ENCODE results near the gene PHLDB1. TPM values are rescaled to one million over a fixed set of nuclear protein-coding genes. Genes with fewer than 3 reads are reported as not detected.

PHLDB1 gene
- polyA plus RNA-seq, 1 donor (not counting 4 experiments of a cell fraction or from before 2014, with no cell fraction given), result 35.0 TPM

GRCh38 chr11:118655486-118656190 lies 48.2 kb downstream of the PHLDB1 start:
- FAIRE-seq (no peak), DNase-seq (ENCODE audit: low read depth, low spot score) (no peak)
- no peak for TF ChIP-seq CTCF (optimal IDR thresholded peaks at IDR 0.05 in 1 of 3, IDR thresholded peaks at IDR 0.05 in 1 of 3, conservative IDR thresholded peaks at IDR 0.05 in 1 of 3; ENCODE audit: extremely low read depth in 1 of 3, insufficient read depth in 2 of 3, low read length in 3 of 3)
- TF ChIP-seq EZH2 (IDR thresholded peaks at IDR 0.05; ENCODE audit: low read length), result no peak
- no peaks in the 10 kb centered on the region for H3K9me3 ChIP-seq (ENCODE audit: control insufficient read depth, low read depth, low read length)
- H3K4me1 ChIP-seq (ENCODE audit: control insufficient read depth, extremely low read depth, insufficient read depth, low read length), result no peaks in the 10 kb centered on the region
- no peak overlapping the region for H3K9ac ChIP-seq (ENCODE audit: control insufficient read depth, extremely low read depth, insufficient read depth, low read length)
- H3K79me2 ChIP-seq (ENCODE audit: control insufficient read depth, insufficient read depth, low read length), result no peaks in the 10 kb centered on the region
- peaks cover 7% of the 10 kb centered on the region for H4K20me1 ChIP-seq (ENCODE audit: control insufficient read depth, extremely low read depth, insufficient read depth, low read length)
- no peaks in the 10 kb centered on the region for H3K9me1 ChIP-seq (ENCODE audit: control insufficient read depth, extremely low read depth, insufficient read depth, low read length)
- no peak overlapping the region for H3K27ac ChIP-seq (ENCODE audit: control insufficient read depth, insufficient read depth, low read length)
- dilution Hi-C loops (cut with MboI; ENCODE audit: extremely low pct_ligation_motif_present, low sequenced_read_pairs), result no loop called here
- H2AFZ ChIP-seq (ENCODE audit: control insufficient read depth, low read length), result no peak overlapping the region
- H3K4me2 ChIP-seq (ENCODE audit: control insufficient read depth, extremely low read depth, insufficient read depth, low read depth, low read length), result no peak overlapping the region
- H3K27me3 ChIP-seq (ENCODE audit: control insufficient read depth, extremely low read depth, insufficient read depth, low read length), result no peaks in the 10 kb centered on the region
- no peak overlapping the region for H3K4me3 ChIP-seq (ENCODE audit: control insufficient read depth in 2 of 3, extremely low read depth in 1 of 3, insufficient read depth in 2 of 3, low read depth in 1 of 3, low read length in 3 of 3)
- H3K36me3 ChIP-seq (ENCODE audit: control insufficient read depth in 2 of 2, extremely low read depth in 1 of 2, insufficient read depth in 2 of 2, low read length in 2 of 2), result peaks cover 29 to 31% of the 10 kb centered on the region in 2 experiments

GRCh38 chr11:118656563-118657165 lies 49.2 kb downstream of the PHLDB1 start:
- Histone ChIP-seq H3K9me1 (ENCODE audit: control insufficient read depth, extremely low read depth, insufficient read depth, low read length) (no peaks in the 10 kb centered on the region), H3K4me1 (ENCODE audit: control insufficient read depth, extremely low read depth, insufficient read depth, low read length) (no peaks in the 10 kb centered on the region), H3K9me3 (ENCODE audit: control insufficient read depth, low read depth, low read length) (no peaks in the 10 kb centered on the region), H3K27me3 (ENCODE audit: control insufficient read depth, extremely low read depth, insufficient read depth, low read length) (no peaks in the 10 kb centered on the region), H3K9ac (ENCODE audit: control insufficient read depth, extremely low read depth, insufficient read depth, low read length) (no peak overlapping the region), H2AFZ (ENCODE audit: control insufficient read depth, low read length) (no peak overlapping the region), H3K36me3 (ENCODE audit: control insufficient read depth in 2 of 2, extremely low read depth in 1 of 2, insufficient read depth in 2 of 2, low read length in 2 of 2) (peaks cover 23 to 29% of the 10 kb centered on the region in 2 experiments), H3K4me3 (ENCODE audit: control insufficient read depth in 2 of 3, extremely low read depth in 1 of 3, insufficient read depth in 2 of 3, low read depth in 1 of 3, low read length in 3 of 3) (no peak overlapping the region), H3K27ac (ENCODE audit: control insufficient read depth, insufficient read depth, low read length) (no peak overlapping the region), H3K79me2 (ENCODE audit: control insufficient read depth, insufficient read depth, low read length) (no peaks in the 10 kb centered on the region), H4K20me1 (ENCODE audit: control insufficient read depth, extremely low read depth, insufficient read depth, low read length) (peaks cover 7% of the 10 kb centered on the region), H3K4me2 (ENCODE audit: control insufficient read depth, extremely low read depth, insufficient read depth, low read depth, low read length) (no peak overlapping the region)
- no peak for FAIRE-seq
- TF ChIP-seq EZH2 (IDR thresholded peaks at IDR 0.05; ENCODE audit: low read length) (no peak), CTCF (optimal IDR thresholded peaks at IDR 0.05 in 1 of 3, IDR thresholded peaks at IDR 0.05 in 1 of 3, conservative IDR thresholded peaks at IDR 0.05 in 1 of 3; ENCODE audit: extremely low read depth in 1 of 3, insufficient read depth in 2 of 3, low read length in 3 of 3) (no peak)
- dilution Hi-C loops (cut with MboI; ENCODE audit: extremely low pct_ligation_motif_present, low sequenced_read_pairs), result no loop called here
- DNase-seq (ENCODE audit: low read depth, low spot score), result no peak

Data from keratinocyte (primary cell).